Hepatocyte (in vitro differentiated cells): Measurements from ENCODE around the gene MAPK8. TPM values are rescaled to one million over a fixed set of nuclear protein-coding genes. Genes with fewer than 3 reads are reported as not detected.

Experiments used
- DNase-seq: peaks from one replicate; pipeline ENCODE4 v3.0.0-alpha.2; 2016; ENCODE audit warnings: low spot score
- H2AFZ ChIP-seq: fragments of 200-600 bp; sonication (generic); 2 replicates; pipeline ENCODE4 v1.6.0; 2016; ENCODE audit warnings: antibody characterized with exemption, mild to moderate bottlenecking
- H3K27ac ChIP-seq: fragments of 200-600 bp; sonication (generic); 2 replicates; pipeline ENCODE4 v1.5.1; 2016; ENCODE audit warnings: mild to moderate bottlenecking
- H3K27me3 ChIP-seq: fragments of 200-600 bp; sonication (generic); 2 replicates; pipeline ENCODE4 v1.6.1; 2016
- H3K36me3 ChIP-seq: fragments of 200-600 bp; sonication (generic); replicated peaks from 2 replicates; pipeline ENCODE4 v1.5.1; 2016; ENCODE audit warnings: low read depth; ENCODE audit not compliant: insufficient read depth
- H3K4me1 ChIP-seq: fragments of 200-600 bp; sonication (generic); 2 replicates; pipeline ENCODE4 v1.5.1; 2016; ENCODE audit warnings: mild to moderate bottlenecking, moderate library complexity; ENCODE audit not compliant: insufficient read depth
- H3K4me2 ChIP-seq: fragments of 200-600 bp; sonication (generic); 2 replicates; pipeline ENCODE4 v1.6.0; 2016
- H3K4me3 ChIP-seq: fragments of 200-600 bp; sonication (generic); 2 replicates; pipeline ENCODE4 v1.5.1; 2016; ENCODE audit warnings: mild to moderate bottlenecking
- H3K79me2 ChIP-seq: fragments of 200-600 bp; sonication (generic); 2 replicates; pipeline ENCODE4 v1.6.0; 2017; ENCODE audit warnings: mild to moderate bottlenecking
- H3K9me2 ChIP-seq: fragments of 200-600 bp; sonication (generic); replicated peaks from 2 replicates; pipeline ENCODE4 v1.6.0; 2017; ENCODE audit warnings: mild to moderate bottlenecking; ENCODE audit not compliant: insufficient read depth
- H3K9me3 ChIP-seq: fragments of 200-600 bp; sonication (generic); 2 replicates; pipeline ENCODE4 v1.5.1; 2016; ENCODE audit warnings: low read depth, mild to moderate bottlenecking
- H4K20me1 ChIP-seq: fragments of 200-600 bp; sonication (generic); 2 replicates; pipeline ENCODE4 v1.6.0; 2016; ENCODE audit warnings: mild to moderate bottlenecking; ENCODE audit not compliant: insufficient read depth, poor library complexity, severe bottlenecking
- EZH2 ChIP-seq: fragments of 200-600 bp; sonication (generic); IDR thresholded peaks from 2 replicates; pipeline ENCODE4 v1.6.1; 2016; ENCODE audit warnings: antibody characterized with exemption, mild to moderate bottlenecking, borderline replicate concordance
- EZH2phosphoT487 ChIP-seq: fragments of 200-600 bp; sonication (generic); IDR thresholded peaks from one replicate; pipeline ENCODE4 v1.6.1; 2018; ENCODE audit warnings: antibody characterized with exemption, mild to moderate bottlenecking, low read depth, moderate library complexity; ENCODE audit not compliant: unreplicated experiment, severe bottlenecking
- WGBS: methylation state at CpG from one replicate; pipeline ENCODE4 v1.1.6; 2016; ENCODE audit warnings: low lambda C conversion rate; ENCODE audit errors: missing lambda C conversion rate; 5-methylcytosine and 5-hydroxymethylcytosine counted together
- polyA plus RNA-seq: library from polyadenylated mRNA; unstranded; fragments of >200 nt; fragmentation: Nextera tagmentation; extraction: Ambion mirVana; gene quantifications from 2 replicates; pipeline ENCODE4 v1.2.1, GENCODE V29; 2016
- total RNA-seq: library from RNA; depleted of rRNA; stranded (reverse); fragments of >200 nt; gene quantifications from 2 replicates; pipeline ENCODE4 v1.2.3, GENCODE V29; 2014
- TF ChIP-seq, protein P1 (sequence below): fragments of 200-600 bp; sonication (generic); IDR thresholded peaks from 2 replicates; pipeline ENCODE4 v1.5.1; 2016; ENCODE audit warnings: antibody characterized with exemption, mild to moderate bottlenecking; ENCODE audit not compliant: poor library complexity

MAPK8 gene
- total and polyA plus RNA-seq, 2 experiments from 2014 or later, result 20.9 to 73.2 TPM

DNA sequence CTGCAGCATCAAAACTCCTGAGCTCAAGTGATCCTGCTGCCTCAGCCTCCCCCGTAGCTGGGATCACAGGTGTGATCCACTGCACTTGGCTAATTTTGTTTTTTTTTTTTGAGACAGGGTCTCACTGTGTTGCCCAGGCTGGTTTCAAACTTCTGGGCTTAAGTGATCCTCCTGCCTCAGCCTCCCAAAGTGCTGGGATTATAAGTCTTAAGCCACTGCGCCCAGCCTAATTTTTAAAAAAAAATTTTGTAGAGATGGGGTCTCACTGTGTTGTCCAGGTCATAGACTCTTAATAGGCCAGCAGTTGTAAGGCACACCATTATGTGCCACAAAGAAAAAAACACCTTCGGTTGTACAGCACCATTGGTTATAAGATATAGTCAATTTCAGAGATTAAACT is 122.4 kb downstream of the MAPK8 start:
- Histone ChIP-seq H3K4me2 (no peak overlapping the region), H2AFZ (no peak overlapping the region), H4K20me1 (no peaks in the 10 kb centered on the region), H3K4me3 (no peak overlapping the region), H3K79me2 (no peaks in the 10 kb centered on the region), H3K36me3 (no peaks in the 10 kb centered on the region), H3K27me3 (no peaks in the 10 kb centered on the region), H3K9me3 (no peaks in the 10 kb centered on the region), H3K4me1 (no peaks in the 10 kb centered on the region), H3K9me2 (no peaks in the 10 kb centered on the region), H3K27ac (no peak overlapping the region)
- TF ChIP-seq EZH2phosphoT487, result no peak
- DNase-seq, result no peak
- 94% methylated on average over 3 of the region's 3 CpGs for WGBS

DNA sequence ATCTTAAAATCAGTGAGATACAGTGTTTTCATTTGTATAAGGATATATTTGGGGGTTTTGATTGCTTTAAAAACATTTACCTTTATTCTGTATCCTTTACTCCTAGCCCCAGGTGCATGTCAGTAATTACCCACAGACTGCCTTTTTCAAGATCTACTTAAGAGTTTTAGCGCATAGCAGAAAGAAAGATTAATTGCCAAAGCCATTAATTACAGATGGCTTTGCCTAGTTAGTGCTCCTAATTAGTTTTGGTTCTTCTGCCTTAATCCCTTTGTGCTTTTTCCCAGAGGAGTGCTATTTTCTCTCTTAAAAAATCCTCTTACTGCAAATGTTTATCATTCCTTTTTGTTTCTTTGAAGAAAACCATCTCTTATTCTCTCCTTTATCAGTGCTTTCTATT is 122.8 kb downstream of the MAPK8 start:
- no peaks in the 10 kb centered on the region for H3K36me3 ChIP-seq
- no peak overlapping the region for H3K4me2 ChIP-seq
- no peak overlapping the region for H3K27ac ChIP-seq
- H4K20me1 ChIP-seq, result no peaks in the 10 kb centered on the region
- H3K9me2 ChIP-seq, result no peaks in the 10 kb centered on the region
- WGBS, result 82% methylated on average over 1 of the region's 1 CpG
- no peak for DNase-seq
- H2AFZ ChIP-seq, result no peak overlapping the region
- no peak overlapping the region for H3K4me3 ChIP-seq
- TF ChIP-seq EZH2phosphoT487 (no peak), EZH2 (no peak)
- TF ChIP-seq, protein P1, sequence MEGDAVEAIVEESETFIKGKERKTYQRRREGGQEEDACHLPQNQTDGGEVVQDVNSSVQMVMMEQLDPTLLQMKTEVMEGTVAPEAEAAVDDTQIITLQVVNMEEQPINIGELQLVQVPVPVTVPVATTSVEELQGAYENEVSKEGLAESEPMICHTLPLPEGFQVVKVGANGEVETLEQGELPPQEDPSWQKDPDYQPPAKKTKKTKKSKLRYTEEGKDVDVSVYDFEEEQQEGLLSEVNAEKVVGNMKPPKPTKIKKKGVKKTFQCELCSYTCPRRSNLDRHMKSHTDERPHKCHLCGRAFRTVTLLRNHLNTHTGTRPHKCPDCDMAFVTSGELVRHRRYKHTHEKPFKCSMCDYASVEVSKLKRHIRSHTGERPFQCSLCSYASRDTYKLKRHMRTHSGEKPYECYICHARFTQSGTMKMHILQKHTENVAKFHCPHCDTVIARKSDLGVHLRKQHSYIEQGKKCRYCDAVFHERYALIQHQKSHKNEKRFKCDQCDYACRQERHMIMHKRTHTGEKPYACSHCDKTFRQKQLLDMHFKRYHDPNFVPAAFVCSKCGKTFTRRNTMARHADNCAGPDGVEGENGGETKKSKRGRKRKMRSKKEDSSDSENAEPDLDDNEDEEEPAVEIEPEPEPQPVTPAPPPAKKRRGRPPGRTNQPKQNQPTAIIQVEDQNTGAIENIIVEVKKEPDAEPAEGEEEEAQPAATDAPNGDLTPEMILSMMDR, result no peak
- no peaks in the 10 kb centered on the region for H3K79me2 ChIP-seq
- no peaks in the 10 kb centered on the region for H3K4me1 ChIP-seq
- no peaks in the 10 kb centered on the region for H3K9me3 ChIP-seq
- no peaks in the 10 kb centered on the region for H3K27me3 ChIP-seq

DNA sequence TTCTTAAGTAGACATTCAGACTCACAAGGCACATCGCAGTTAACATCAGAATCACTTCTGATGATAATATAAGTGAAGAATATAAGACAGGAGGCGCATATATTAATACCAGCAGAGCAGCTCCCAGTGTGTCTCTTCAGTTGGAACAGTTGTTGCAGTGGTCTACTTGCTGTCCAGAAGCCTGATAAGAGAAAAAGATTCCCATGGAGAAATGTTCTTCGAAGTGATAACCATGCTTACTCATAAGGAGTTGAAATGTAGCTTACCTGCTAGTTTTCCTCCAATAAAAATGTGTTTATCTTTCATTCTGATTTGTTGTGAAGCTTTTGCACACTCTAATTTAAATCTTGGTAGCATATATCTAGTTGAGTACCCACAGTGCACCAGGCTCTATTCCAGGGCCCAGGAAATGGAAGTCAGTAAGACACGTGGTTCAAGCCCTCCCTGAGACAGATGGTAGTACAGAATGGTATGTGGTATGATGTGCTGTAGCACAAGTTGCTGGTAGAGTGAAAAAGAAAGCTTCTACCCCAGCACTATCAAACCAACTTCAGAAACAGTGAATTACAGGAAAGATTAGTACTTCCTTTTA is 124.0 kb downstream of the MAPK8 start:
- DNase-seq, result no peak
- 94% methylated on average over 4 of the region's 4 CpGs for WGBS
- H3K4me2 ChIP-seq, result no peak overlapping the region
- TF ChIP-seq, protein P1, result no peak
- TF ChIP-seq EZH2phosphoT487, result no peak
- no peak for TF ChIP-seq EZH2
- H2AFZ ChIP-seq, result no peak overlapping the region
- H3K79me2 ChIP-seq, result no peaks in the 10 kb centered on the region
- H3K27ac ChIP-seq, result no peak overlapping the region
- H3K9me3 ChIP-seq, result no peaks in the 10 kb centered on the region
- no peaks in the 10 kb centered on the region for H3K27me3 ChIP-seq
- no peaks in the 10 kb centered on the region for H4K20me1 ChIP-seq
- no peaks in the 10 kb centered on the region for H3K36me3 ChIP-seq
- H3K4me1 ChIP-seq, result no peaks in the 10 kb centered on the region
- H3K9me2 ChIP-seq, result no peaks in the 10 kb centered on the region
- H3K4me3 ChIP-seq, result no peak overlapping the region

DNA sequence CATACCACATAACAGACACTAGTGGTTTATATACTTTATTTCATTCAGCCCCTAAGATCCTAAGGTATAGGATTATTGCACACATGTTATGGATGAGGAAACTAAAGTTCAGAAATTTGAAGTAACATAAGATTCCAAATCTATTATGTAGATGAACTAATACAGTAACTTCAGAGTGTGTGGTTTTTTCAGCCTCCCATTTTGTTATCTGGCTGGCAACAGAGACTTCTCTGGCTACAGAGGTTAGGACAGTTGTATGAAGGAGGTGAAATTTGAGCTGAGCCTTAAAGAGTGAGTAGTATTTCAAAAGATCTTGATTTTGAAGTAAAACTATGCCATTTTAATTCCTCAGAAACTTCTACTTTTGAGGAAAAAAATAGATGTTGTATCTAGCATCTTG is 125.4 kb downstream of the MAPK8 start:
- DNase-seq, result no peak
- Histone ChIP-seq H3K36me3 (no peaks in the 10 kb centered on the region), H4K20me1 (no peaks in the 10 kb centered on the region), H3K27ac (no peak overlapping the region), H3K9me3 (no peaks in the 10 kb centered on the region), H3K4me3 (no peak overlapping the region), H3K27me3 (no peaks in the 10 kb centered on the region), H3K4me2 (no peak overlapping the region), H3K79me2 (no peaks in the 10 kb centered on the region), H2AFZ (no peak overlapping the region), H3K9me2 (no peaks in the 10 kb centered on the region), H3K4me1 (no peaks in the 10 kb centered on the region)
- TF ChIP-seq EZH2phosphoT487, result no peak
- TF ChIP-seq EZH2, result no peak
- TF ChIP-seq, protein P1, result no peak
